Activated B cell treated with CpG ODN at 0.5 μM for 24 hours (primary cell): ENCODE results near the gene CRIP2. TPM values are rescaled to one million over a fixed set of nuclear protein-coding genes. Genes with fewer than 3 reads are reported as not detected.

Experiments
- ATAC-seq: fragments of 200-7000 bp; cut with Tn5 transposase; one replicate; pipeline ENCODE4 v1.10.0; 2021; ENCODE audit warnings: low read depth, mild to moderate bottlenecking, moderate library complexity
- CTCF ChIA-PET: fragments of 350-600 bp; sonication (Branson Sonifier 250); formaldehyde crosslinking; loops from one replicate; lab custom pipeline; 2021; ENCODE audit warnings: antibody characterized with exemption; lab: Charles Lee
- POLR2A ChIA-PET: fragments of 350-600 bp; sonication (Branson Sonifier 250); formaldehyde crosslinking; loops from one replicate; lab custom pipeline; 2021; ENCODE audit warnings: antibody characterized with exemption; lab: Charles Lee
- DNase-seq: peaks from one replicate; pipeline ENCODE4 v3.0.0; 2022
- H3K27ac Mint-ChIP-seq: one replicate; pipeline ENCODE4 v1.8.0; 2020; ENCODE audit warnings: mixed read lengths
- H3K27me3 Mint-ChIP-seq: one replicate; pipeline ENCODE4 v1.8.0; 2021; ENCODE audit warnings: mixed read lengths
- H3K36me3 Mint-ChIP-seq: one replicate; pipeline ENCODE4 v1.8.0; 2021; ENCODE audit warnings: low read depth, mixed read lengths
- H3K4me1 Mint-ChIP-seq: one replicate; pipeline ENCODE4 v1.8.0; 2021; ENCODE audit warnings: mixed read lengths
- H3K4me3 Mint-ChIP-seq: one replicate; pipeline ENCODE4 v1.8.0; 2020; ENCODE audit warnings: mild to moderate bottlenecking, mixed read lengths
- H3K9me3 Mint-ChIP-seq: one replicate; pipeline ENCODE4 v1.8.0; 2020; ENCODE audit warnings: mixed read lengths
- intact Hi-C: fragments of 100-400 bp; cut with micrococcal nuclease; formaldehyde crosslinking; loops from one replicate; pipeline ENCODE4 v1.15.1; 2024
- total RNA-seq: library from RNA; stranded (reverse); gene quantifications from 2 replicates; pipeline ENCODE4 v1.2.3, GENCODE V29; 2022
- TF ChIP-seq, protein P1 (sequence below): fragments of 200-600 bp; IDR thresholded peaks from one replicate; pipeline ENCODE4 v1.8.0; 2022; ENCODE audit warnings: antibody characterized with exemption, mild to moderate bottlenecking

CRIP2 gene
- total RNA-seq, 1 donor from 2014 or later = 3.0 TPM

DNA sequence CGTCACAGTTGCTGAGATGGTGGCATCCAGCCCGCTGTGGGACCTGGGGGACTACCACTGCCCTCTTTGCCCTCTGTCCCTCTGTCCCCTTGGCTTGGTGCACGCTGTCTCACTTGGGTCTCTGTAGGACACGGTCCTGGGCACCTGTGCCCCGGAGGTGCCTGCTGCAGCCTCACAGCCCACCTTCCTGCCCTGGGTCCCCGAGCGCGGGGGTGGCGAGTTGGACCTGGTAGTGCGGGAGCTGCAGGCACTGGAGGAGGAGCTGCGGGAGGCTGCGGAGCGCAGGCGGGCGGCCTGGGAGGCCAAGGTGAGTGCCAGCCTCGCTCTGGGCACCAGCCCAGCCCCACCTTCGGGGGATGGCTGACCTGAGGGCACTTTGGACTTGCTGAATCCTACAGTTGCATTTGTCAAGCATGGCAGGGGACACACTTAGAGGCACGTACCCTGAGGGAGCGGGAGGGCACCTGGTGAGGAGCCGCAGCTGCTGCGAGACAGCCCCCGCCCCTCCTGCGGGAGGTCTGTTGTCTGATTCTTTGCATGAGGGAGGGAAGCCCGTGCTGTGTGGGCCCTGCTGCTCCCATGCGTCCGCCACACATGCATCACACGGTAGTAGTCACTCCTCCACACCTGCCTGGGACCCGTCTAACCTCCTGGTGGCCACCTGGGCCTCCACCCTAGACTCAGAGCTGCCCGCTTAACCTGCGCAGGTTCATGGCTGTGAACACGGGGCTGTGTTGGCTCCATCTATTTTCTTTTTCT, 23.2 kb downstream of the CRIP2 start:
- TF ChIP-seq, protein P1, sequence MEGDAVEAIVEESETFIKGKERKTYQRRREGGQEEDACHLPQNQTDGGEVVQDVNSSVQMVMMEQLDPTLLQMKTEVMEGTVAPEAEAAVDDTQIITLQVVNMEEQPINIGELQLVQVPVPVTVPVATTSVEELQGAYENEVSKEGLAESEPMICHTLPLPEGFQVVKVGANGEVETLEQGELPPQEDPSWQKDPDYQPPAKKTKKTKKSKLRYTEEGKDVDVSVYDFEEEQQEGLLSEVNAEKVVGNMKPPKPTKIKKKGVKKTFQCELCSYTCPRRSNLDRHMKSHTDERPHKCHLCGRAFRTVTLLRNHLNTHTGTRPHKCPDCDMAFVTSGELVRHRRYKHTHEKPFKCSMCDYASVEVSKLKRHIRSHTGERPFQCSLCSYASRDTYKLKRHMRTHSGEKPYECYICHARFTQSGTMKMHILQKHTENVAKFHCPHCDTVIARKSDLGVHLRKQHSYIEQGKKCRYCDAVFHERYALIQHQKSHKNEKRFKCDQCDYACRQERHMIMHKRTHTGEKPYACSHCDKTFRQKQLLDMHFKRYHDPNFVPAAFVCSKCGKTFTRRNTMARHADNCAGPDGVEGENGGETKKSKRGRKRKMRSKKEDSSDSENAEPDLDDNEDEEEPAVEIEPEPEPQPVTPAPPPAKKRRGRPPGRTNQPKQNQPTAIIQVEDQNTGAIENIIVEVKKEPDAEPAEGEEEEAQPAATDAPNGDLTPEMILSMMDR = no peak
- no peaks in the 10 kb centered on the region for H3K36me3 Mint-ChIP-seq
- no peak overlapping the region for H3K4me3 Mint-ChIP-seq
- H3K9me3 Mint-ChIP-seq = no peaks in the 10 kb centered on the region
- ATAC-seq (no peak), DNase-seq (no peak)
- intact Hi-C loops = no loop called here
- ChIA-PET CTCF (no interaction called here), POLR2A (no interaction called here)
- no peak overlapping the region for H3K27ac Mint-ChIP-seq
- H3K27me3 Mint-ChIP-seq = no peaks in the 10 kb centered on the region
- no peaks in the 10 kb centered on the region for H3K4me1 Mint-ChIP-seq

DNA sequence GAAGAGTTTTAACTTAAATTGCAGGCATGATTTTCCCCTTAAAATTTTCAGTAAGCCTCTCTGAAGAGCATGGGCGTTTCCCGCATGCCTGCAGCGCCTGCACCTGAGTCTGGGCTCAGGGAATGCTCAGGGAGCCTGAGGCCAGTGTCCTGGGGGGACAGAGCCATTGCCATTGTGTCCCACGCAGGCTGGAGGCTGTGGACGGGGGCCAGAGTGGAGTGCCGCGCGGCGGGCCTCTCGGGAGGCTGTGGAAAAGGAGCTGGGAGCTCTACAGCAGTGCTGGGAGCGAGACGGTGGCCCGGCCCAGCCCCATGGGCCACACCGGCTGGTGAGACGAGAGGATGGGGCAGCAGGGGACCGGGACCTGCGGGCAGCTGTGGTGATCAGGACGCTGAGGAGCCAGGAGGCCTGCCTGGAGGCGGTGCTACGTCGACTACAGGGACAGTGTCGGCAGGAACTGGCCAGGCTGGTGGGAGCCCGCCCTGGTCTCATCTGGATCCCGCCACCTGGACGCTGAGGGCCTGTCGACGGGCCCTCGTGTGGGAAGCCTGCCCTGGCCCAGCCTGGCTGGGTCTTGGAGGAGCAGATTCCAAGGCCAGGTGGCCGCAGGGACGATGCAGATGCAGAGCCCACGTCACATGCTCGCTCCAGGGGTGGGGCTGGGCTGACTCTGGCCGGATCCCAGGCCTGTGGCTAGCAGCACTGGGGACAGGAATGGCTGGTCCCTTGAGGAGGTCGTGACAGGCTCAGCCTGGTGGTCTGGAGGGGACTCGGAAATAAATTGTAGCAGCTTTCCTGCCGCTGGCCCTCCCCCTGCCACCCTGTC, 24.0 kb downstream of the CRIP2 start:
- DNase-seq (no peak), ATAC-seq (no peak)
- Mint-ChIP-seq H3K4me1 (no peaks in the 10 kb centered on the region), H3K27ac (no peak overlapping the region), H3K36me3 (no peaks in the 10 kb centered on the region), H3K27me3 (peaks cover 3% of the 10 kb centered on the region), H3K4me3 (no peak overlapping the region), H3K9me3 (no peaks in the 10 kb centered on the region)
- POLR2A ChIA-PET = no interaction called here
- intact Hi-C loops = no loop called here
- CTCF ChIA-PET = no interaction called here
- TF ChIP-seq, protein P1 = no peak

- POLR2A ChIA-PET = no interaction called here
- no peak overlapping the region for H3K4me3 Mint-ChIP-seq
- CTCF ChIA-PET = no interaction called here
- H3K36me3 Mint-ChIP-seq = no peaks in the 10 kb centered on the region
- intact Hi-C loops = no loop called here
- H3K9me3 Mint-ChIP-seq = no peaks in the 10 kb centered on the region
- DNase-seq (no peak), ATAC-seq (no peak)
- no peaks in the 10 kb centered on the region for H3K4me1 Mint-ChIP-seq
- peaks cover 4% of the 10 kb centered on the region for H3K27me3 Mint-ChIP-seq
- no peak overlapping the region for H3K27ac Mint-ChIP-seq
- TF ChIP-seq, protein P1 = no peak
These were observed 24.8 kb downstream of the CRIP2 start for GRCh38 chr14:105499256-105500035.

- Mint-ChIP-seq H3K36me3 (no peaks in the 10 kb centered on the region), H3K27ac (no peak overlapping the region), H3K4me3 (no peak overlapping the region), H3K9me3 (no peaks in the 10 kb centered on the region), H3K27me3 (peaks cover 4% of the 10 kb centered on the region), H3K4me1 (no peaks in the 10 kb centered on the region)
- POLR2A ChIA-PET = no interaction called here
- CTCF ChIA-PET = no interaction called here
- intact Hi-C loops = no loop called here
- no peak for ATAC-seq
- no peak for DNase-seq
- TF ChIP-seq, protein P1 = no peak
These were observed 25.6 kb downstream of the CRIP2 start for GRCh38 chr14:105500036-105500725.
